HG03103 (cell line): Measurements from ENCODE around the gene CTDP1.

Experiments
- ATAC-seq: cut with Tn5 transposase; IDR thresholded peaks from one replicate; pipeline ENCODE4 v1.9.1; 2021; ENCODE audit warnings: low read depth; ENCODE audit not compliant: unreplicated experiment

The CTDP1 gene

DNA sequence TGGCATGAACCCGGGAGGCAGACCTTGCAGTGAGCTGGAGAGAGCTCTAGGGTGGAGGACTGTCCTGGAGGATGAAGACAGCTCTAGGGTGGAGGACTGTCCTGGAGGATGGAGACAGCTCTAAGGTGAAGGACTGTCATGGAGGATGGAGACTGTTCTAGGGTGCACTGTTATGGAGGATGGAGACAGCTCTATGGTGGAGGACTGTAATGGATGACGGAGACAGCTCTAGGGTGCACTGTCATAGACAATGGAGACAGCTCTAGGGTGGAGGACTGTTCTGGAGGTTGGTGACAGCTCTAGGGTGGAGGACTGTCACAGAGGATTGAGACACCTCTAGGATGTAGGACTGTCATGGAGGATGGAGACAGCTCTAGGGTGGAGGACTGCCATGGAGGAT, 97.1 kb downstream of the CTDP1 start:
- no peak for ATAC-seq

DNA sequence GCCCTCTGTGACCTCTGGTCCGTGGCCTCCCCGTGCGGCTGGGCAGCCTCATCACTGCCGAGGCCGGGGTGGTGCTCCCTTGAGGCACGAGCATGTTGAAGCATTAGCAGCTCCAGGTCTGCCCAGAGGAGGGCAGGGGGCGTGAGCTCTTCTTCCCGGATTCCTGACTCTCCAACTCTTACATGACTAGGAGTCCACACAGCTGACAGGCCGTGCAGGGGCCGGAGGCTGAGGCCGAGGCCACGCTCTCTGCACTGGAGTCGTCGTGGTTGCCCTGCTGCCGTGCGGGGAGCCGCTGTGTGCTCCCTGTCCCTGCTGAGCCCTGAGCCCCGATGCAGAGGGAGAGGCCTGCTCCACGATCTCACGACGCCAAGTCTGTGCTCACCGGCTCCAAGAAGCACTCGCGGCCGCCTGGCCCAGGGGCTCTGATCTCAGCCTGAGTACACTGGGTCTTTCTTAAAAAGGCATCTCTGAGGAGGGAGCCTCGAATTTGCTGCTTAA, 98.7 kb downstream of the CTDP1 start:
- ATAC-seq: no peak

DNA sequence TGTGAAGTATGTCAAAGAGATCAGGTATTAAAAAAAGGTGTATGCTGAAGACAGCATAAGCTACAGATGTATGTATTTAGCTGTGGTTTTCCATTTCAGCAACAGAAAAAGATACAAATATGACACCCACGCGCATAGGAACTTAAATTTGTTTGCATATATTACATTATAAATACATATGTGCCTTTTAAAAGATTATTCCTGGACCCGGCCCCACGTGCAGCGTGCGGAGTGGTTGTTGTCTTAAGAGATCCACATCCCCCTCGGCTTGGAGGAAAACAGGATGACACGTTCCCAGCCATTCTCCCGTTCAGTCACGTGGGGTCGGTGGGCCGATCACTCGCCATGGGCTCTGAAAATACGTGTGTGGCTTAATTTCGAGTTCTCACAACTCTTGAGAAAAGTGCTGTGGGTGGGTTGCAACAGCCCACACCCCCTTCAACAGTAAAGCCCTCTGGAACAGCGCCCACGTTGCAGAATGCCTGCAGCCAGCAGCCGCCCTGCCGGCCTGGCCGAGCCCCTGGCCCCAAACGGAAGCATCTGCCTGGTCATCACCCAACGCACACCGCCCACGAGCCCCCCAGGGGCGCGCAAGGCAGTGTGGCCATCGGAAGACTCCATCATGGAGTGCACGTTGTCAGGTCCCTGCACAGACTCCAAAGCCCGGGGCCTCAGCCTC, 99.6 kb downstream of the CTDP1 start:
- no peak for ATAC-seq

- ATAC-seq: no peak
Observed at GRCh38 chr18:79779700-79780190, 100.1 kb downstream of the CTDP1 start.

GRCh38 chr18:79780547-79780946, 100.9 kb downstream of the CTDP1 start:
- no peak for ATAC-seq

GRCh38 chr18:79781331-79781941, 101.8 kb downstream of the CTDP1 start:
- ATAC-seq: no peak

DNA sequence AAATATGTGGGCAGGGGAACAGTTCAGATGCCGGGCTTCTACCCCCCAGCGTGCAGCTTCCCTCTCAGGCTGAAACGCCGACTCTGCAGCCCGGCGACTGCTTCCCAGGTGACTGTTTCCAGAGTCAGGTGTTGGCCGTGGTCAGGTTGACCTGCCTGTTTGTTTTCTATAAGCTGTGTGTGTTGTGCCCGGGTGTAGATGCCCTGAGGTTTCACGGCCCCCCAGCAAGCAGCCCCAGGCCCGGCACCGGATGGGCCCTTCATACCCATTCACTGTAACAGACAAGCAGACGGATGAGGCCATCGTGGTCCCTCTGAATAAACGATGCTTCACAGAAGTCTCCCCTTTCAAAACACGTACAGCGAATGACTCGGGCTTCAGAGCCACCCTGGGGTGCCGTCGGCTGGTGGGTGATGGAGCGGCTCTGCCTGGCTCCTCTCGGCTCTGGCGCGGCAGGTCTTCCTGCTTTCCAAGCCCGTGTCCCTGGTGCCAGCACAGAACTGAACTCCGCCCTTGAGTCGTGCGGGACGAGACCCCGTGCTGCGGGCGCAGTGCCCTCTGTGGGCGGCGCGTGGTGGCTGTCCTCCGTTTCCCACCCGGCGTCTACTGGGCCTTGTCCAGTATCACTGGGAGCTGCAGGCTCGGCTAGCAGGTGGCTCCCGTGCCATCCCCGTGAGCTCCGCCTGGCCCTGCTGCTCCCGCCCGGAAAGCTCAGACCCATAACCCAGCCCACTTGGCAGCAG, 103.1 kb downstream of the CTDP1 start:
- no peak for ATAC-seq

GRCh38 chr18:79784071-79784913, 104.7 kb downstream of the CTDP1 start:
- no peak for ATAC-seq

- ATAC-seq: no peak
Observed at GRCh38 chr18:79784965-79785770, 105.6 kb downstream of the CTDP1 start.

GRCh38 chr18:79785831-79786230, 106.2 kb downstream of the CTDP1 start:
- no peak for ATAC-seq

DNA sequence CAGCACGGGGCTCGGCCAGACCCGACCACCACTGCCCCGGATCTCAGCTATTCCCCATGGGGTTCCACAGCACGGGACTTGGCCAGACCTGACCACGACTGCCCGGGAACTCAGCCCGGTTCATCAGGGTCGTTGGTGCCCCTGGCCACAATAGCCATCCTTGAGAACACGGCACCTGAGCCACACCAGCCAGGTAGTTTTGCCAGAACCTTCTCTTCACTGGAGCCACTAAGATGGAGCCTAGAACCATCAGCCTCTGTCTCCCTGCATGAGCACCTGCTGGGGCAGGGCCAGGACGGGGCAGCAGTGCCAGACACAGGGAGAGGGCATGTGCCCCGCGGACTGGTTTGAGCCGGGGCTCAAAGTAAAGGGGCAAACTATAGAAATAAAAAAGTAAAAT, 106.7 kb downstream of the CTDP1 start:
- no peak for ATAC-seq

- ATAC-seq: no peak
Observed at GRCh38 chr18:79786786-79787526, 107.4 kb downstream of the CTDP1 start.

- ATAC-seq: no peak
Observed at GRCh38 chr18:79787527-79787864, 107.9 kb downstream of the CTDP1 start.

DNA sequence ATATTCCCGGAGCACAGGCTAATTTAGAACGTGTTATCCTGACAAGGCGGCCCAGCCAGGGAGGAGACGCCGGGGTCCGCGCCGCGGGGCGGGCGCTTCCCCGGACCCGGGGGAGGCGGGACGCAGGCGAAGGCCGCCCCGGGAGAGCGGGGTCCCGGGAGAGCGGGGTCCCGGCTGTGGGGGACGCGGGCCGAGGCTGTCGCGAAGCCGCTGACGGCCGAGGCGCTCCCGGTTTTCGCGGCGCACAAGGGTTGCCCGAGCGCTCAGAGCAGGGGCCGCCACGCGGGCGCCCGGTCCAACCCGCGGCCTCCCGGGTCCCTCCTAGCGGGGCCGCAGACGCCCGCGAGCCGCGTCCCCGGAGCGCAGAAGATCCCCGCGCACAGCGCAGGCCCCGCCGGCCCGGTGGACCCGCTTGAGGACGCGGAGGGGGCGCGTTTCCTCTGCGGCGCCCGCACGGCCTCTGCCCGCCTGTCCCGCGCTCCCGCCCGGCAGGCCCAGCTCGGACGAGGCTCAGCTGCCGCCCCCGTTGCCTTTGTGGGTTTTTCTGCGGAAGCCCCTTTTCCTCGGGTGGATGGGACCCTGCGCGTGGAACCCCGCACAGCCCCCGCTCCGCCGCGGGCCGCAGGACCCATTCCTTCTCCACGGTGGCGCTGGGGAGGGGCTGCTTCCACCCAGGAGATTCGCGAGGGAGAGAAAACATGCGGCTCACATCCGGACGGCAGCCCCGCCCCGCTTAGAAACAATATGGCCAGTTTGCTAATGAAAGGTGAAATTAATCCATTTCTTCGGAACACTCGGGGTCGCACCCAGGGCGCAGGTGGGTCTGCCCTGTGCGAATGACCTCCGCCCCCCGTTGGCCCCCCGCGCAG, 108.5 kb downstream of the CTDP1 start:
- ATAC-seq: no peak

DNA sequence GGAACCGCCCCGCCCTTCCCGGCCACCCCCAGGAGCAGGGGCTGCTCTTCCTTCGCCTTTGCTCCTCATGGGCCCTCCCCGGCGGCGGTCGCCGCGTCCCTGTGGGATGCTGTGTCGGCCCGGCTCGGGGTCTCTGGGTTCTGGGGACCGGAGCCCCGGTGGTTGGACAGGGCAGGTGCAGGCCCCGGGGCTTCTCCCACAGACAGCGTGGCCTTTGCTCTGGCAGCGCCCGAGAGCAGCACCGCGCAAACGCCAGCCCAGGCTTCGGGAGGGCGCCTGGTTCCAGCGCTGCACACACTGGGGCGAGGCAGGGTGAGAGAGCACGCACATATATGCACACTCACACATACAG, 109.1 kb downstream of the CTDP1 start:
- ATAC-seq: no peak

DNA sequence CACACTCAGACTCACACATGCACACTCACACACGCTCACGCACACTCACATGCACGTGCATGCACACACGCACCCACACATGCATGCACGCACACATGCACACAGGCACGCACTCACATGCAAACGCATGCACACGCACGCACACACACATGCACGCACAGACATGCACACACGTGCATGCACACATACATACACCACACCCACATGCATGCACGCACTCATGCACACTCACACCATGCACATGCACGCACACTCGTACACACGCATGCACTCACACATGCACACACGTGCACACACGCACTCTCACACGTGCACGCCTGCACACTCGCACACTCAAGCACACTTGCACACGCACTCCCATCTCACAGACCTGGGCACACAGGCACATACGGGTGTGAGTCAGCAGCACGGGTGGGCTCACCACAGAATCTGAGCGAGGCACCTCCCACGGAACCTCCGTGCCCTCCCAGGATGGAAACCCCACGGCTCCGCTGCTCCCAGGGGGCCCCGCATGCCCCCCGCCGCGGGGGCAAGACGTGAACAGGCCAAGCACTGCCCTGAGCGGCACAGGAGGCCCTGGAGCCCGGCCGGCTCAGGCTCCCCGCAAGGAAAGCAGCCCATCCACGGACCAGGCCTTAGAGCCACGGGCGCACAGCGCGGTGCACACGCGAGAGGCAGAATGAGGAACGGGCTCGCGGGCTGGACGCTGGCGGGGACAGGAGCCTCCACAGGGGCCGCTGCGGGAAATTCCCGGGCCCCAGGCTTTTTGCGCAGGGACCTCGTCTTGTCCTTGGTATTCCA, 109.7 kb downstream of the CTDP1 start:
- ATAC-seq: no peak
